ENCODE measurements around the gene EXOC2. TPM values are rescaled to one million over a fixed set of nuclear protein-coding genes. Genes with fewer than 3 reads are reported as not detected.

The EXOC2 gene
- total and polyA plus RNA-seq, 7 donors, result 5.4 to 23.2 (median 15.3) TPM

- 66 to 68% methylated on average over 22 of the region's 22 CpGs for WGBS, 2 donors
- Histone ChIP-seq H3K9me3 (no peaks in the 10 kb centered on the region), H3K36me3 (peaks cover 0 to 18% (median 0%) of the 10 kb centered on the region in 4 donors), H3K4me1 (no peaks in the 10 kb centered on the region), H3K4me3 (no peak overlapping the region), H3K27ac (no peak overlapping the region), H3K27me3 (no peaks in the 10 kb centered on the region)
- intact Hi-C loops (cut with DNase I), result no loop called here
- TF ChIP-seq POLR2AphosphoS5 (IDR thresholded peaks at IDR 0.05) (no peak), EP300 (IDR thresholded peaks at IDR 0.05) (no peak), POLR2A (IDR thresholded peaks at IDR 0.05) (no peak), CTCF (IDR thresholded peaks at IDR 0.05) (no peak)
- no peak for DNase-seq
Observed at GRCh38 chr6:501891-502601, 190.9 kb downstream of the EXOC2 start.

- Histone ChIP-seq H3K36me3 (peaks cover 0 to 43% (median 3%) of the 10 kb centered on the region in 4 donors), H3K27ac (no peak overlapping the region), H3K4me1 (no peaks in the 10 kb centered on the region), H3K27me3 (no peaks in the 10 kb centered on the region), H3K9me3 (no peaks in the 10 kb centered on the region), H3K4me3 (no peak overlapping the region)
- intact Hi-C loops (cut with DNase I), result no loop called here
- WGBS, 2 donors, result 65 to 81% methylated on average over 3 of the region's 3 CpGs
- TF ChIP-seq POLR2AphosphoS5 (IDR thresholded peaks at IDR 0.05), result no peak
- no peak for TF ChIP-seq POLR2A (IDR thresholded peaks at IDR 0.05)
- no peak for TF ChIP-seq CTCF (IDR thresholded peaks at IDR 0.05)
- TF ChIP-seq EP300 (IDR thresholded peaks at IDR 0.05), result no peak
- DNase-seq, result no peak
Observed at GRCh38 chr6:499617-500016, 193.3 kb downstream of the EXOC2 start.

- no peak for DNase-seq
- TF ChIP-seq POLR2A (IDR thresholded peaks at IDR 0.05) (no peak), CTCF (IDR thresholded peaks at IDR 0.05) (no peak), POLR2AphosphoS5 (IDR thresholded peaks at IDR 0.05) (no peak), EP300 (IDR thresholded peaks at IDR 0.05) (no peak)
- Histone ChIP-seq H3K4me1 (no peaks in the 10 kb centered on the region), H3K27me3 (no peaks in the 10 kb centered on the region), H3K27ac (no peak overlapping the region), H3K36me3 (peaks cover 0 to 42% (median 3%) of the 10 kb centered on the region in 4 donors), H3K9me3 (no peaks in the 10 kb centered on the region), H3K4me3 (no peak overlapping the region)
- intact Hi-C loops (cut with DNase I), result no loop called here
- 64 to 80% methylated on average over 9 of the region's 9 CpGs for WGBS, 2 donors
Observed at GRCh38 chr6:498795-499231, 194.1 kb downstream of the EXOC2 start.

- DNase-seq, result no peak
- H3K4me1 ChIP-seq, result no peaks in the 10 kb centered on the region
- no peak overlapping the region for H3K27ac ChIP-seq
- peaks cover 0 to 38% (median 3%) of the 10 kb centered on the region in 4 donors for H3K36me3 ChIP-seq
- no peak overlapping the region for H3K4me3 ChIP-seq
- 87 to 90% methylated on average over 2 of the region's 2 CpGs for WGBS, 2 donors
- intact Hi-C loops (cut with DNase I), result no loop called here
- H3K9me3 ChIP-seq, result no peaks in the 10 kb centered on the region
- H3K27me3 ChIP-seq, result no peaks in the 10 kb centered on the region
- TF ChIP-seq POLR2A (IDR thresholded peaks at IDR 0.05) (no peak), EP300 (IDR thresholded peaks at IDR 0.05) (no peak), POLR2AphosphoS5 (IDR thresholded peaks at IDR 0.05) (no peak), CTCF (IDR thresholded peaks at IDR 0.05) (no peak)
Observed at GRCh38 chr6:497258-497657, 195.7 kb downstream of the EXOC2 start.
